ENCODE data around the gene CDH8.

DNA sequence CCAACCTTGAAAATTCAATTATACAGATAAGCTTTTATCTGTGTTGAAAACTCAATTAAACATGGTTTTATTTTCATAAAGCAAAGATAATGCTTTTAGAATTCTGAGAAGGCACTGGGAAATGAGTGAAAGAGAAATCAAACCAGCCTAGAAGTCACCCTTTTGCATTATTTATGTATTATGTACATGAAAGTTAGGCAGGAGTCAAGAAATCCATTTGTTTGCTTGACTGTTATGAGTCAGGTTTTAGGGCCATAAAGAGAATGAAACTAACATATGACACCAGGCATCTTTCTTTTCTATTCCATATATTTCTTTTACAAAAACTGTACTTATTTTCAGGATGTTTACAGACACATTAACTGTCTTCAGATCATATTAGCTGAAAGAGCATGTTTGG, 23.3 kb upstream of the CDH8 start:
- TF ChIP-seq POLR2A (IDR thresholded peaks at IDR 0.05), result no peak
- TF ChIP-seq, protein P1, sequence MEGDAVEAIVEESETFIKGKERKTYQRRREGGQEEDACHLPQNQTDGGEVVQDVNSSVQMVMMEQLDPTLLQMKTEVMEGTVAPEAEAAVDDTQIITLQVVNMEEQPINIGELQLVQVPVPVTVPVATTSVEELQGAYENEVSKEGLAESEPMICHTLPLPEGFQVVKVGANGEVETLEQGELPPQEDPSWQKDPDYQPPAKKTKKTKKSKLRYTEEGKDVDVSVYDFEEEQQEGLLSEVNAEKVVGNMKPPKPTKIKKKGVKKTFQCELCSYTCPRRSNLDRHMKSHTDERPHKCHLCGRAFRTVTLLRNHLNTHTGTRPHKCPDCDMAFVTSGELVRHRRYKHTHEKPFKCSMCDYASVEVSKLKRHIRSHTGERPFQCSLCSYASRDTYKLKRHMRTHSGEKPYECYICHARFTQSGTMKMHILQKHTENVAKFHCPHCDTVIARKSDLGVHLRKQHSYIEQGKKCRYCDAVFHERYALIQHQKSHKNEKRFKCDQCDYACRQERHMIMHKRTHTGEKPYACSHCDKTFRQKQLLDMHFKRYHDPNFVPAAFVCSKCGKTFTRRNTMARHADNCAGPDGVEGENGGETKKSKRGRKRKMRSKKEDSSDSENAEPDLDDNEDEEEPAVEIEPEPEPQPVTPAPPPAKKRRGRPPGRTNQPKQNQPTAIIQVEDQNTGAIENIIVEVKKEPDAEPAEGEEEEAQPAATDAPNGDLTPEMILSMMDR (IDR thresholded peaks at IDR 0.05), result no peak
